GM21717 (cell line): ENCODE results near the gene WDR70.
"Not testable (repeated sequence)": the region's sequence is repeated elsewhere in the genome, so short reads cannot be mapped to it uniquely, and the experiment has no call there.

Experiments used
- ATAC-seq: cut with Tn5 transposase; IDR thresholded peaks from one replicate; pipeline ENCODE4 v1.9.1; 2021; ENCODE audit warnings: mild to moderate bottlenecking, moderate library complexity; ENCODE audit not compliant: unreplicated experiment

WDR70 gene

GRCh38 chr5:37672118-37672588 lies 293.0 kb downstream of the WDR70 start:
- ATAC-seq: not testable (repeated sequence)

- not testable (repeated sequence) for ATAC-seq
These were observed 295.2 kb downstream of the WDR70 start for GRCh38 chr5:37674361-37674760.

GRCh38 chr5:37679326-37679725 lies 300.2 kb downstream of the WDR70 start:
- not testable (repeated sequence) for ATAC-seq

- not testable (repeated sequence) for ATAC-seq
These were observed 300.8 kb downstream of the WDR70 start for GRCh38 chr5:37679903-37680302.

GRCh38 chr5:37683072-37683471 lies 304.0 kb downstream of the WDR70 start:
- ATAC-seq: no peak

GRCh38 chr5:37685211-37685610 lies 306.1 kb downstream of the WDR70 start:
- no peak for ATAC-seq

- ATAC-seq: no peak
These were observed 306.7 kb downstream of the WDR70 start for GRCh38 chr5:37685816-37686215.

GRCh38 chr5:37688925-37689324 lies 309.8 kb downstream of the WDR70 start:
- not testable (repeated sequence) for ATAC-seq

GRCh38 chr5:37694333-37694732 lies 315.2 kb downstream of the WDR70 start:
- not testable (repeated sequence) for ATAC-seq

- ATAC-seq: no peak
These were observed 315.7 kb downstream of the WDR70 start for GRCh38 chr5:37694867-37695266.

GRCh38 chr5:37695647-37696046 lies 316.5 kb downstream of the WDR70 start:
- no peak for ATAC-seq

- no peak for ATAC-seq
These were observed 317.3 kb downstream of the WDR70 start for GRCh38 chr5:37696190-37697021.

- ATAC-seq: no peak
These were observed 322.8 kb downstream of the WDR70 start for GRCh38 chr5:37701868-37702267.

GRCh38 chr5:37703841-37704241 lies 324.7 kb downstream of the WDR70 start:
- no peak for ATAC-seq

GRCh38 chr5:37704406-37704805 lies 325.3 kb downstream of the WDR70 start:
- ATAC-seq: no peak

- no peak for ATAC-seq
These were observed 329.9 kb downstream of the WDR70 start for GRCh38 chr5:37709020-37709419.

- ATAC-seq: no peak
These were observed 331.8 kb downstream of the WDR70 start for GRCh38 chr5:37710965-37711364.

GRCh38 chr5:37712750-37713149 lies 333.6 kb downstream of the WDR70 start:
- no peak for ATAC-seq

GRCh38 chr5:37714756-37715155 lies 335.6 kb downstream of the WDR70 start:
- no peak for ATAC-seq

- ATAC-seq: no peak
These were observed 336.2 kb downstream of the WDR70 start for GRCh38 chr5:37715361-37715760.

- ATAC-seq: no peak
These were observed 336.9 kb downstream of the WDR70 start for GRCh38 chr5:37715992-37716391.

- no peak for ATAC-seq
These were observed 337.3 kb downstream of the WDR70 start for GRCh38 chr5:37716405-37716804.

- ATAC-seq: no peak
These were observed 338.1 kb downstream of the WDR70 start for GRCh38 chr5:37717276-37717612.
